IMR-90 (cell line): ENCODE results near the gene ZNF532. TPM values are rescaled to one million over a fixed set of nuclear protein-coding genes. Genes with fewer than 3 reads are reported as not detected.

ENCODE experiments used
- ATAC-seq: fragments of 200-7000 bp; cut with Tn5 transposase; 2 replicates; pipeline ENCODE4 v1.9.1; 2020; ENCODE audit warnings: low read depth, mild to moderate bottlenecking, moderate library complexity
- BruUV-seq: library from RNA; stranded (reverse); fragments of 400-500 nt; replicated peaks from 2 replicates; lab custom pipeline; 2021; lab: Mats Ljungman, UMichigan
- CTCF ChIA-PET: fragments of 300-600 bp; formaldehyde crosslinking; extraction: SDS; loops from one replicate; lab custom pipeline; 2021; ENCODE audit warnings: antibody characterized with exemption; lab: Yijun Ruan, JAX
- POLR2A ChIA-PET: fragments of 300-600 bp; sonication (Branson Sonifier 250); formaldehyde crosslinking; loops from one replicate; lab custom pipeline; 2022; ENCODE audit warnings: antibody characterized with exemption; ENCODE audit not compliant: unreplicated experiment; lab: Charles Lee
- DNase-seq: peaks from one replicate; pipeline ENCODE4 v3.0.0; 2013
- H2AFZ ChIP-seq: replicated peaks from 2 replicates; pipeline ENCODE3; 2013; ENCODE audit warnings: low read length, mild to moderate bottlenecking; ENCODE audit not compliant: poor library complexity
- H2AK5ac ChIP-seq: 2 replicates; pipeline ENCODE4 v1.6.1; 2013; ENCODE audit warnings: low read depth, low read length, inconsistent platforms
- H2AK9ac ChIP-seq: replicated peaks from 2 replicates; pipeline ENCODE3; 2013; ENCODE audit warnings: mild to moderate bottlenecking, low read depth, low read length, moderate library complexity; ENCODE audit not compliant: poor library complexity
- H2BK120ac ChIP-seq: 2 replicates; pipeline ENCODE4 v1.6.1; 2013; ENCODE audit warnings: low read depth, low read length, inconsistent platforms
- H2BK15ac ChIP-seq: 3 replicates; pipeline ENCODE4 v1.6.1; 2013; ENCODE audit warnings: low read depth, low read length, inconsistent platforms
- H2BK20ac ChIP-seq: 2 replicates; pipeline ENCODE4 v1.6.1; 2013; ENCODE audit warnings: low read depth, mild to moderate bottlenecking, inconsistent platforms, low read length, moderate library complexity
- H2BK5ac ChIP-seq: 2 replicates; pipeline ENCODE4 v1.6.1; 2013; ENCODE audit warnings: mild to moderate bottlenecking, low read depth, low read length, inconsistent platforms; ENCODE audit not compliant: poor library complexity, severe bottlenecking
- H3K14ac ChIP-seq: replicated peaks from 2 replicates; pipeline ENCODE4 v1.6.1; 2013; ENCODE audit warnings: low read depth, low read length, inconsistent platforms
- H3K18ac ChIP-seq: 2 replicates; pipeline ENCODE4 v1.6.1; 2013; ENCODE audit warnings: low read depth, low read length, control low read depth
- H3K23ac ChIP-seq: 2 replicates; pipeline ENCODE4 v1.6.1; 2013; ENCODE audit warnings: low read depth, low read length, inconsistent platforms
- H3K27ac ChIP-seq: 2 replicates; pipeline ENCODE4 v1.5.1; 2013; ENCODE audit warnings: mild to moderate bottlenecking, control low read depth, low read length; ENCODE audit not compliant: insufficient read depth
- H3K27me3 ChIP-seq: 2 replicates; pipeline ENCODE4 v1.6.1; 2013; ENCODE audit warnings: low read length; ENCODE audit not compliant: control insufficient read depth, insufficient read depth
- H3K36me3 ChIP-seq: 2 replicates; pipeline ENCODE4 v1.6.1; 2013; ENCODE audit warnings: low read length, mixed read lengths; ENCODE audit not compliant: control insufficient read depth, insufficient read depth
- H3K4ac ChIP-seq: 2 replicates; pipeline ENCODE4 v1.6.1; 2013; ENCODE audit warnings: low read depth, low read length, inconsistent platforms
- H3K4me1 ChIP-seq: 2 replicates; pipeline ENCODE4 v1.6.1; 2013; ENCODE audit warnings: low read length, mixed read lengths; ENCODE audit not compliant: control insufficient read depth, insufficient read depth
- H3K4me2 ChIP-seq: 2 replicates; pipeline ENCODE4 v1.6.1; 2013; ENCODE audit warnings: low read depth, mild to moderate bottlenecking, control low read depth, low read length, moderate library complexity
- H3K4me3 ChIP-seq: 2 replicates; pipeline ENCODE4 v1.5.1; 2013; ENCODE audit warnings: low read depth, mild to moderate bottlenecking, control low read depth, low read length, moderate library complexity; ENCODE audit not compliant: insufficient read depth
- H3K56ac ChIP-seq: 2 replicates; pipeline ENCODE4 v1.6.1; 2013; ENCODE audit warnings: low read length, inconsistent platforms; ENCODE audit not compliant: insufficient read depth; ENCODE audit errors: extremely low read depth
- H3K79me1 ChIP-seq, 2 experiments: 2 replicates each; pipeline ENCODE4 v1.6.1; 2013; ENCODE audit warnings: low read length in 2 of 2, inconsistent platforms in 1 of 2, low read depth in 1 of 2
- H3K9ac ChIP-seq: 2 replicates; pipeline ENCODE4 v1.6.1; 2013; ENCODE audit warnings: low read depth, low read length, control low read depth
- H3K9me1 ChIP-seq: 2 replicates; pipeline ENCODE4 v1.6.1; 2013; ENCODE audit warnings: low read length, inconsistent platforms; ENCODE audit not compliant: insufficient read depth
- H3K9me3 ChIP-seq: 2 replicates; pipeline ENCODE4 v1.6.1; 2013; ENCODE audit warnings: low read length; ENCODE audit not compliant: control insufficient read depth, insufficient read depth
- H4K20me1 ChIP-seq: 2 replicates; pipeline ENCODE4 v1.6.1; 2013; ENCODE audit warnings: low read length, inconsistent platforms; ENCODE audit not compliant: insufficient read depth
- H4K5ac ChIP-seq: 2 replicates; pipeline ENCODE4 v1.6.1; 2013; ENCODE audit warnings: mild to moderate bottlenecking, low read depth, low read length, control low read depth
- H4K8ac ChIP-seq, 2 experiments: 2 replicates each; pipeline ENCODE4 v1.6.1; 2013; ENCODE audit warnings: low read depth in 2 of 2, low read length in 2 of 2, control low read depth in 1 of 2, inconsistent platforms in 1 of 2
- H4K91ac ChIP-seq: 2 replicates; pipeline ENCODE4 v1.6.1; 2013; ENCODE audit warnings: low read depth, low read length, inconsistent platforms; ENCODE audit not compliant: insufficient read depth
- BHLHE40 ChIP-seq: fragments of 150-350 bp; IDR thresholded peaks from 2 replicates; pipeline ENCODE4 v1.6.1; 2016; ENCODE audit warnings: mild to moderate bottlenecking, low read depth, low read length
- CEBPB ChIP-seq: IDR thresholded peaks from 2 replicates; pipeline ENCODE4 v1.6.1; 2012; ENCODE audit warnings: low read depth, low read length, improper control_type of control experiment
- FOS ChIP-seq: fragments of 150-350 bp; IDR thresholded peaks from 2 replicates; pipeline ENCODE4 v1.6.1; 2016; ENCODE audit warnings: low read depth, low read length
- RCOR1 ChIP-seq: IDR thresholded peaks from 2 replicates; pipeline ENCODE4 v1.6.1; 2012; ENCODE audit warnings: mild to moderate bottlenecking, low read length, improper control_type of control experiment; ENCODE audit not compliant: insufficient replicate concordance
- WGBS, 2 experiments: methylation state at CpG; one replicate each; pipeline versions ENCODE4 v1.1.5 to v1.1.7; 2013; ENCODE audit warnings: missing lambda C conversion rate in 2 of 2; ENCODE audit not compliant: insufficient read length in 1 of 2; ENCODE audit errors: extremely low coverage in 2 of 2; 5-methylcytosine and 5-hydroxymethylcytosine counted together
- dilution Hi-C: fragments of 300-500 bp; cut with HindIII; formaldehyde crosslinking; loops from one replicate; pipeline ENCODE4 v1.14.3; 2018; ENCODE audit warnings: low sequenced_read_pairs; ENCODE audit not compliant: unreplicated experiment
- in situ Hi-C: fragments of 300-500 bp; cut with MboI; formaldehyde crosslinking; loops from 3 replicates; pipeline ENCODE4 v1.14.3; 2019; ENCODE audit warnings: low sequenced_read_pairs, inconsistent platforms, mixed read lengths
- intact Hi-C: fragments of 100-400 bp; cut with micrococcal nuclease; formaldehyde crosslinking; loops from 2 replicates; pipeline ENCODE4 v1.10.0; 2022
- polyA plus RNA-seq, 3 experiments: library from polyadenylated mRNA; depleted of rRNA; stranded (reverse); fragments of >200 nt; gene quantifications; 2 replicates each; pipeline ENCODE4 v1.2.3, GENCODE V29; 2012; ENCODE audit warnings: low replicate concordance in 1 of 3
- total RNA-seq: library from RNA; depleted of rRNA; stranded (reverse); fragments of >200 nt; gene quantifications from 2 replicates; pipeline ENCODE4 v1.2.3, GENCODE V29; 2012

The ZNF532 gene
- total and polyA plus RNA-seq, 2 of the 4 experiments (the other 2 are of a cell fraction): 29.9 to 45.8 TPM

- dilution Hi-C loops (no loop called here), intact Hi-C loops (no loop called here), in situ Hi-C loops (no loop called here)
- Histone ChIP-seq H3K9me3 (no peaks in the 10 kb centered on the region), H4K8ac (peak overlapping the region in 1 of 2 experiments; percentile 49; a peak in 1 of 4 replicates), H4K91ac (no peak overlapping the region), H2AK5ac (peak overlapping the region; percentile 77; the same call in 1 of the 2 replicates), H3K4me2 (no peak overlapping the region), H2AK9ac (no peak overlapping the region), H2BK120ac (no peak overlapping the region), H3K4me1 (peaks cover 7% of the 10 kb centered on the region), H3K14ac (0 out of 2 replicates have a peak overlapping the region, but pooled peaks have one; percentile 2), H3K9ac (no peak overlapping the region), H2AFZ (no peak overlapping the region), H3K27ac (no peak overlapping the region), H3K56ac (no peak overlapping the region), H4K20me1 (peaks cover 8% of the 10 kb centered on the region; the same call in 1 of the 2 replicates), H4K5ac (0 out of 2 replicates have a peak overlapping the region, but pooled peaks have one; percentile 35), H3K23ac (no peak overlapping the region), H3K4me3 (no peak overlapping the region), H3K18ac (no peak overlapping the region), H3K79me1 (peaks cover 38 to 77% of the 10 kb centered on the region in 2 experiments), H2BK20ac (no peak overlapping the region), H3K27me3 (no peaks in the 10 kb centered on the region), H3K9me1 (peaks cover 10% of the 10 kb centered on the region; the same call in 1 of the 2 replicates), H3K4ac (no peak overlapping the region), H2BK5ac (no peak overlapping the region), H3K36me3 (peaks cover 1% of the 10 kb centered on the region; the same call in 1 of the 2 replicates), H2BK15ac (no peak overlapping the region; the same call in 2 of the 3 replicates)
- BruUV-seq: no TSS peak
- POLR2A ChIA-PET: no interaction called here
- ATAC-seq: no peak
- peak; percentile 53 for DNase-seq
- CTCF ChIA-PET: interaction anchor here (0.6 kb wide), 1 partner anchor 115 kb away, joined by 4 read pairs; no protein-coding TSS in a partner anchor
- no peak for TF ChIP-seq FOS
- TF ChIP-seq BHLHE40: 0 out of 2 replicates have a peak, but pooled peaks have one; percentile 38
- no peak for TF ChIP-seq RCOR1
- no peak for TF ChIP-seq CEBPB
- WGBS, 2 experiments: 60% methylated on average over 6 of the region's 12 CpGs; no CpG with 5 or more reads in 1 of the 2 experiments
Measured at GRCh38 chr18:58893388-58894099, 28.9 kb downstream of the ZNF532 start.
